ENCODE data around the gene MPDU1. TPM values are rescaled to one million over a fixed set of nuclear protein-coding genes. Genes with fewer than 3 reads are reported as not detected.

Gene MPDU1
- total and polyA plus RNA-seq, 2 of the 13 experiments (the other 11 are each of a cell fraction or from before 2014, with no cell fraction given), result 112 to 167 TPM

GRCh38 chr17:7561589-7562207 is 22.0 kb upstream of the MPDU1 start, which contains the start of gene SENP3 (continued):
- no peak for TF ChIP-seq ZBTB38 (CRISPR knock-in tag; IDR thresholded peaks at IDR 0.05)
- TF ChIP-seq, protein P1, sequence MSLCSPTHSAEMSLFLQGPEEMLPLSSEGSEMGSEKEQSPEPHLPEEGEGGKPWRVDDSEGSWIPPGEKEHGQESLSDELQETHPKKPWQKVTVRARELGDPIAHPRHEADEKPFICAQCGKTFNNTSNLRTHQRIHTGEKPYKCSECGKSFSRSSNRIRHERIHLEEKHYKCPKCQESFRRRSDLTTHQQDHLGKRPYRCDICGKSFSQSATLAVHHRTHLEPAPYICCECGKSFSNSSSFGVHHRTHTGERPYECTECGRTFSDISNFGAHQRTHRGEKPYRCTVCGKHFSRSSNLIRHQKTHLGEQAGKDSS (CRISPR knock-in tag; IDR thresholded peaks at IDR 0.05; ENCODE audit: borderline replicate concordance, low read depth), result 0 out of 2 replicates have a peak, but pooled peaks have one; percentile 13
- TF ChIP-seq ZNF564 (CRISPR knock-in tag; IDR thresholded peaks at IDR 0.05), result no peak
- TF ChIP-seq SMYD3 (CRISPR knock-in tag; IDR thresholded peaks at IDR 0.05), result no peak
- no peak for TF ChIP-seq ZKSCAN8 (CRISPR knock-in tag; IDR thresholded peaks at IDR 0.05; ENCODE audit: borderline replicate concordance)
- TF ChIP-seq KLF13 (CRISPR knock-in tag; IDR thresholded peaks at IDR 0.05), result no peak
- peak; percentile 6; the same call in 1 of the 2 replicates for TF ChIP-seq ZNF776 (CRISPR knock-in tag; IDR thresholded peaks at IDR 0.05)
- TF ChIP-seq ZNF547 (CRISPR knock-in tag; IDR thresholded peaks at IDR 0.05), result 0 out of 2 replicates have a peak, but pooled peaks have one; percentile 24
- TF ChIP-seq POLR2G (IDR thresholded peaks at IDR 0.05; ENCODE audit: low read depth, low read length), result peak; percentile 81
- TF ChIP-seq ZNF570 (CRISPR knock-in tag; IDR thresholded peaks at IDR 0.05; ENCODE audit: borderline replicate concordance), result no peak
- TF ChIP-seq ZBTB42 (CRISPR knock-in tag; IDR thresholded peaks at IDR 0.05), result peak; percentile 62; the same call in 1 of the 2 replicates
- TF ChIP-seq NRL (CRISPR knock-in tag; IDR thresholded peaks at IDR 0.05; ENCODE audit: borderline replicate concordance), result peak; percentile 41; the same call in 1 of the 2 replicates
- no peak for TF ChIP-seq DBP (CRISPR knock-in tag; IDR thresholded peaks at IDR 0.05; ENCODE audit: not compliant biosample characterization)
- TF ChIP-seq, protein P2, sequence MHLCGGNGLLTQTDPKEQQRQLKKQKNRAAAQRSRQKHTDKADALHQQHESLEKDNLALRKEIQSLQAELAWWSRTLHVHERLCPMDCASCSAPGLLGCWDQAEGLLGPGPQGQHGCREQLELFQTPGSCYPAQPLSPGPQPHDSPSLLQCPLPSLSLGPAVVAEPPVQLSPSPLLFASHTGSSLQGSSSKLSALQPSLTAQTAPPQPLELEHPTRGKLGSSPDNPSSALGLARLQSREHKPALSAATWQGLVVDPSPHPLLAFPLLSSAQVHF (CRISPR knock-in tag; IDR thresholded peaks at IDR 0.05), result no peak
- TF ChIP-seq, protein P3, sequence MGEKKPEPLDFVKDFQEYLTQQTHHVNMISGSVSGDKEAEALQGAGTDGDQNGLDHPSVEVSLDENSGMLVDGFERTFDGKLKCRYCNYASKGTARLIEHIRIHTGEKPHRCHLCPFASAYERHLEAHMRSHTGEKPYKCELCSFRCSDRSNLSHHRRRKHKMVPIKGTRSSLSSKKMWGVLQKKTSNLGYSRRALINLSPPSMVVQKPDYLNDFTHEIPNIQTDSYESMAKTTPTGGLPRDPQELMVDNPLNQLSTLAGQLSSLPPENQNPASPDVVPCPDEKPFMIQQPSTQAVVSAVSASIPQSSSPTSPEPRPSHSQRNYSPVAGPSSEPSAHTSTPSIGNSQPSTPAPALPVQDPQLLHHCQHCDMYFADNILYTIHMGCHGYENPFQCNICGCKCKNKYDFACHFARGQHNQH (CRISPR knock-in tag; IDR thresholded peaks at IDR 0.05), result no peak
- no peak for TF ChIP-seq ZNF292 (CRISPR knock-in tag; IDR thresholded peaks at IDR 0.05; ENCODE audit: borderline replicate concordance, low read depth)
- TF ChIP-seq ARNT (IDR thresholded peaks at IDR 0.05), result no peak
- TF ChIP-seq ARID2 (CRISPR knock-in tag; IDR thresholded peaks at IDR 0.05; ENCODE audit: borderline replicate concordance), result no peak
- TF ChIP-seq CHD2 (IDR thresholded peaks at IDR 0.05; ENCODE audit: low read depth, low read length), result 0 out of 2 replicates have a peak, but pooled peaks have one; percentile 48
- TF ChIP-seq HBP1 (CRISPR knock-in tag; IDR thresholded peaks at IDR 0.05; ENCODE audit: low read depth), result peak; percentile 84; the same call in 1 of the 2 replicates
- TF ChIP-seq ZNF484 (CRISPR knock-in tag; IDR thresholded peaks at IDR 0.05; ENCODE audit: borderline replicate concordance, low read depth), result no peak
- TF ChIP-seq, protein P4, sequence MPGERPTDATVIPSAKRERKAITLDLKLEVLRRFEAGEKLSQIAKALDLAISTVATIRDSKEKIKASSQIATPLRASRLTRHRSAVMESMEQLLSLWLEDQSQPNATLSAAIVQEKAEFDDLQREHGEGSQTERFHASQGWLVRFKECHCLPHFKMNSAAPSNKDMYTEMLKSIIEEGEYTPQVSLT (CRISPR knock-in tag; IDR thresholded peaks at IDR 0.05; ENCODE audit: borderline replicate concordance, low read depth), result no peak
- no peak for TF ChIP-seq NFATC3 (CRISPR knock-in tag; IDR thresholded peaks at IDR 0.05)

Data from HepG2 (cell line).